ENCODE data around the gene USP9X.

DNA sequence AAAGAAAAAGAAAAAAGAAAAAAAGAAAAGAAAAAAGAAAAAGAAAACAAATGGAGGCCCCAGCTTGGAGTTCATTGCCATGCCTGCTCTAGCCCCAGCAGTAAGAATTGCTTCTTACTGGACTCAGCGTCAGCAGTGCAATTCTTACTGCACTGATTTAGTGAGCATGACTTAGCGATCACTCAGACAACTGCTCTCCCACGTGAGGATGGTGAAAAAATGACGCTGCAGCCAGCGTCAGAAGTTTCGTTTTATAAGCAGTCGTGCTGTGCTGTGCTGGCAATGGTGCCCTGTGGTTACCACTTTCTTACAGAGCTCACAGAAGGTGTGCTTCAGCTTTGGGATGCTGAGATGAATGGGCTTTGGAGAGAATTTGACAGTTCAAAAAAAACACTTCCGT lies 180.4 kb downstream of the USP9X start:
- TF ChIP-seq POLR2A (IDR thresholded peaks at IDR 0.05) (no peak), POLR2AphosphoS5 (IDR thresholded peaks at IDR 0.05) (no peak)
- TF ChIP-seq, protein P1, sequence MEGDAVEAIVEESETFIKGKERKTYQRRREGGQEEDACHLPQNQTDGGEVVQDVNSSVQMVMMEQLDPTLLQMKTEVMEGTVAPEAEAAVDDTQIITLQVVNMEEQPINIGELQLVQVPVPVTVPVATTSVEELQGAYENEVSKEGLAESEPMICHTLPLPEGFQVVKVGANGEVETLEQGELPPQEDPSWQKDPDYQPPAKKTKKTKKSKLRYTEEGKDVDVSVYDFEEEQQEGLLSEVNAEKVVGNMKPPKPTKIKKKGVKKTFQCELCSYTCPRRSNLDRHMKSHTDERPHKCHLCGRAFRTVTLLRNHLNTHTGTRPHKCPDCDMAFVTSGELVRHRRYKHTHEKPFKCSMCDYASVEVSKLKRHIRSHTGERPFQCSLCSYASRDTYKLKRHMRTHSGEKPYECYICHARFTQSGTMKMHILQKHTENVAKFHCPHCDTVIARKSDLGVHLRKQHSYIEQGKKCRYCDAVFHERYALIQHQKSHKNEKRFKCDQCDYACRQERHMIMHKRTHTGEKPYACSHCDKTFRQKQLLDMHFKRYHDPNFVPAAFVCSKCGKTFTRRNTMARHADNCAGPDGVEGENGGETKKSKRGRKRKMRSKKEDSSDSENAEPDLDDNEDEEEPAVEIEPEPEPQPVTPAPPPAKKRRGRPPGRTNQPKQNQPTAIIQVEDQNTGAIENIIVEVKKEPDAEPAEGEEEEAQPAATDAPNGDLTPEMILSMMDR (IDR thresholded peaks at IDR 0.05) = no peak

All from breast epithelium (tissue), 3 donors.